Cardiac septum (tissue), 1 donor: ENCODE results near the gene FXN. TPM values are rescaled to one million over a fixed set of nuclear protein-coding genes. Genes with fewer than 3 reads are reported as not detected.
"Not testable (repeated sequence)": the region's sequence is repeated elsewhere in the genome, so short reads cannot be mapped to it uniquely, and the experiment has no call there.

Experiments used
- DNase-seq: peaks from one replicate; pipeline ENCODE4 v3.0.0-alpha.2; 2020; ENCODE audit warnings: low spot score
- intact Hi-C: fragments of 100-400 bp; cut with DNase I; formaldehyde crosslinking; loops from one replicate; pipeline ENCODE4 v1.14.0; 2022
- long read RNA-seq: library from polyadenylated mRNA; unstranded; transcript quantifications from one replicate; pipeline ENCODE4 v2.0.0, GENCODE V29; 2021
- total RNA-seq: library from RNA; stranded (reverse); fragmentation: NEBNext Ultra II Directional; extraction: Animal tissue kit (Norgen Biotek cat#: 25700); gene quantifications from one replicate; pipeline ENCODE4 v1.2.1, GENCODE V29; 2021
- donor health status: DM: no; HTN: no; CAD: no.

FXN gene
- total RNA-seq = 22.9 TPM
- long read RNA-seq, full-length matches to known transcripts = 24 of 26 reads
- long read RNA-seq, partial matches to known transcripts = 0 of 26 reads
- long read RNA-seq, other reads (novel, unspliced or antisense) = 2 of 26 reads

GRCh38 chr9:69035438-69036308, at the start of gene FXN:
TSS of gene FXN (plus strand) at chr9:69035752. CDS start at chr9:69035783, 31 bp downstream.
- intact Hi-C loops = loop anchor here (5.0 kb wide), 1 partner anchor 157 kb away; no protein-coding TSS in a partner anchor
- peak; percentile 95 for DNase-seq

GRCh38 chr9:68986949-68987348, 48.6 kb upstream of the FXN start:
- DNase-seq, intact Hi-C loops: not testable (repeated sequence)

GRCh38 chr9:68991457-68991856, 44.1 kb upstream of the FXN start:
- no peak for DNase-seq
- intact Hi-C loops = no loop called here

GRCh38 chr9:68995776-68996175, 39.8 kb upstream of the FXN start:
- DNase-seq = no peak

GRCh38 chr9:68996462-68996861, 39.1 kb upstream of the FXN start:
- intact Hi-C loops = no loop called here
- DNase-seq = no peak

More at GRCh38 chr9:68995776-68996175, 39.8 kb upstream of the FXN start:
- intact Hi-C loops = no loop called here

- DNase-seq = no peak
- intact Hi-C loops = no loop called here
These were observed 37.9 kb upstream of the FXN start for GRCh38 chr9:68997666-68998065.

GRCh38 chr9:68998385-68998784, 37.2 kb upstream of the FXN start:
- DNase-seq = no peak
- intact Hi-C loops = no loop called here

- no peak for DNase-seq
- intact Hi-C loops = loop anchor here (1.0 kb wide), 1 partner anchor 415 kb away; no protein-coding TSS in a partner anchor
These were observed 36.7 kb upstream of the FXN start for GRCh38 chr9:68998812-68999211.

GRCh38 chr9:68999393-69000105, 36.0 kb upstream of the FXN start:
- intact Hi-C loops = loop anchor here (1.0 kb wide), 1 partner anchor 415 kb away; no protein-coding TSS in a partner anchor
- DNase-seq = no peak

- intact Hi-C loops = no loop called here
These were observed 33.6 kb upstream of the FXN start for GRCh38 chr9:69001921-69002320.

GRCh38 chr9:69003051-69003450, 32.5 kb upstream of the FXN start:
- intact Hi-C loops = no loop called here
- DNase-seq = no peak

More at GRCh38 chr9:69001921-69002320, 33.6 kb upstream of the FXN start:
- no peak for DNase-seq

GRCh38 chr9:69004836-69005235, 30.7 kb upstream of the FXN start:
- intact Hi-C loops = no loop called here
- no peak for DNase-seq

- DNase-seq = no peak
- intact Hi-C loops = no loop called here
These were observed 25.8 kb upstream of the FXN start for GRCh38 chr9:69009708-69010107.

- DNase-seq = no peak
- intact Hi-C loops = no loop called here
These were observed 22.7 kb upstream of the FXN start for GRCh38 chr9:69012696-69013381.

GRCh38 chr9:69013382-69013727, 22.2 kb upstream of the FXN start:
- intact Hi-C loops = no loop called here
- no peak for DNase-seq

GRCh38 chr9:69014013-69014412, 21.5 kb upstream of the FXN start, which contains the start of gene PRKACG:
TSS of gene PRKACG (minus strand) at chr9:69014113. CDS start at chr9:69014092, 21 bp downstream.
- DNase-seq = no peak
- intact Hi-C loops = no loop called here

GRCh38 chr9:69016191-69017096, 19.1 kb upstream of the FXN start:
- intact Hi-C loops = no loop called here
- no peak for DNase-seq

- intact Hi-C loops = no loop called here
- DNase-seq = no peak
These were observed 16.8 kb upstream of the FXN start for GRCh38 chr9:69018737-69019136.

GRCh38 chr9:69019808-69020207, 15.7 kb upstream of the FXN start:
- intact Hi-C loops = no loop called here
- DNase-seq = no peak
